GM18499 (cell line): ENCODE results near the gene FXYD3.
"Not testable (repeated sequence)": the region's sequence is repeated elsewhere in the genome, so short reads cannot be mapped to it uniquely, and the experiment has no call there.

ENCODE experiments used
- ATAC-seq: cut with Tn5 transposase; IDR thresholded peaks from one replicate; pipeline ENCODE4 v1.9.1; 2021; ENCODE audit warnings: moderate number of reproducible peaks; ENCODE audit not compliant: insufficient read depth, unreplicated experiment

Gene FXYD3

GRCh38 chr19:35140207-35140961 is 24.8 kb downstream of the FXYD3 start:
- ATAC-seq: no peak

DNA sequence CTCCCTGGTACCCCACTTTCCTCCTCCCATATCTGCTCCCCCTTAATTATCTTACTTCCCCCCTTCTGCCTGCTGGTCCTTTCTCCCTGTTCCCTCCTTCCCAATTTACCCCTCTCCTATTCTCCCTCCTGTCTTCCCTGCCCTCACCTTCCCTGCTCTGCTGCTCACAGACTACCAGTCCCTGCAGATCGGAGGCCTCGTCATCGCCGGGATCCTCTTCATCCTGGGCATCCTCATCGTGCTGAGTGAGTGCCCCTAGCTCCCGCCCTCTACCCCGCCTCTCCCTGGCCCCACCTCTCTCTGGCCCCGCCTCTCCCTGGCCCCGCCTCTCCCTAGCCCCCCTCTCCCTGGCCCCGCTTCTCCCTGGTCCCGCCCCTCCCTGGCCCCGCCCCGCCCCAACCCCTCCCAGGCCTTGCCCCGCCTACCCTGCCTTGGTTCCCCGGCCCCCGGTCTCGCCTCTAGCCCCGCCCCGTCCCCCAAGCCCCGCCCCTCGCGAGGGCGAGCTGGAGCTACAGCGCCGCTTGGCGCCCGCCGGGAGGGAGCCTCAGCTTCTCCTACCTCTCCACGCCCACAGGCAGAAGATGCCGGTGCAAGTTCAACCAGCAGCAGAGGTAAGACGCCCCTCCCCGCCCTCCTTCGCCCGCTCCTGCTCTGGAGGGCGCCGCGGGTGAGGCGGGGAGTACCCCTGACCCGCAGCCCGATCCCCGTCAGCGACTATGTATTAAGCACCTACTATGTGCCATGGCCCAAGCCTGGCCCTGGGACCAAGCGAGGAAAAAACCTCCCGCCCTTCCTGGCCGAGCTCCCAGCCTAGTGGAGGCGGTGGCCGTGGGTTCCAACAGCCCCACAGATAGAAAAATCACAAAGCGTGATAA is 25.6 kb downstream of the FXYD3 start:
- no peak for ATAC-seq

DNA sequence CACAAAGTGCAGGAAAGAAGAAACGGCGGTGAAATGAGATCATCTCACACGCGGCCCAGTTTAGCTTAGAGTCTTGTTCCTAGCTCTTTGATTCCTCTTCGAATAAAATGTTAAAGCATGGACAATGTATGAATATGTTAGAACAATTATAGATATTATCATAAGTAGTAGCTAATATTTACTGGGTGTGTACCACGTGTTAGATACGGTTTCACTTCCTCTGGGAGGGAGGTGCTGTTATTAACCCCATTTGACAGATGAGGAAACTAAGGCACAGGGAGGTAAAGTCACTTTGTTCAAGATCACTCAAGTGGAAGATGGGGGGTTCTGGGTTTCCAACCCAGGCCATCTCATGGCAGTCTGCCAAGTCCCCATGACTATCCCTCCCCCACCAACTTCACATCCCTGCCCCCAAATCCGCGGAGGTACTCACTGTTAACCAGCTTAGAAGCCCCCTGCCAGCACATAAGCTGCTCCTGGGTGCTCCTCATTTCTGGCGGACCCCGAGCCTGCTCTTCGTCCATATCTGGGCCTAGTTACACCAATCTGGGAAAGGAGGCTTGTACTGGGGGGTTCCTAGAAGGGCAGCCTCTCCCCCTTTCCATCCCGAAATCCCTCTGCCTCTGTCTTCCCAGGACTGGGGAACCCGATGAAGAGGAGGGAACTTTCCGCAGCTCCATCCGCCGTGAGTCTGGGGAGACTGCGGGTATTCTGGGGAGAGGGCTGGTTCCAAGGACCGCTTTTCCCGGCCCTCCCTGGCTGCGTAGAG is 26.4 kb downstream of the FXYD3 start:
- no peak for ATAC-seq

- ATAC-seq: no peak
Measured at GRCh38 chr19:35142606-35143230, 27.1 kb downstream of the FXYD3 start.

- ATAC-seq: no peak
Measured at GRCh38 chr19:35143231-35143715, 27.6 kb downstream of the FXYD3 start, which contains the start of gene FXYD7. Gene FXYD7 (plus strand): TSS chr19:35143255. CDS start chr19:35143334, 79 bp downstream.

DNA sequence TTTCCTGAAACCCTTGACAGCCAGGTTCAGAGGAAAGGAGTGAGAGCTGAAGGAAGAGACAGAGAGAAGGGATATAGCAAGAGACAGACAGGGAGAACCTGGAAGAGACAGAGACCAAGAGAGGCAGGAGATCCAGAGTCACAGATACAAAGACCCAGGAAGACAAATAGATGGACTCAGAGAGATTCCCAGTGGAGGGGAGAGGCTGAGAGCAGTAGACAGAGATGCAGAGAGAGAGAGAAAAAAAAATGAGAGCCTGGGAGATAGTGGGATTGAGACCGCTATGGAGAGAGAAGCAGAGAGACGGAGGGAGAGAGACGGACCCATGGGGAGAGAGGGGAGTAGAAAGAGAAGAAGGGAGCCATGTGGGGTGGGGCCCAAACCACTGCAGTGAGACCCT is 28.2 kb downstream of the FXYD3 start:
- ATAC-seq: no peak

DNA sequence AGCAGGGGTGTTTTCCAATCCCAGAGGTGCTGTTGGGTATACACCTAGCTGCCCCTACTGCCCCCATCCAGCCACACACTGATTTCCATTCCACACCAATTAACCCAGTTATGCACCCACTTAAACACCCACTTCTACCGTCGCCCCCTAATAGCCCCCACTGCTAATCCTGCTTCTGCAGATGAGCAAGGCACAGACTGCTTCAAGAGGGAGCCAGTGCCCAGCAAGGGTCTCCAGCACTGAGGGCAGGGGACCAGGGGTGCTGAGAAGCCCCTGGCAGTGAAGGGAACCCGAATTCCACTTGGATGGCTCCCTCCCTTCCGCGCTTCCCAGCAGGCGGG is 28.6 kb downstream of the FXYD3 start:
- ATAC-seq: no peak

GRCh38 chr19:35144600-35145436 is 29.2 kb downstream of the FXYD3 start:
- ATAC-seq: no peak

DNA sequence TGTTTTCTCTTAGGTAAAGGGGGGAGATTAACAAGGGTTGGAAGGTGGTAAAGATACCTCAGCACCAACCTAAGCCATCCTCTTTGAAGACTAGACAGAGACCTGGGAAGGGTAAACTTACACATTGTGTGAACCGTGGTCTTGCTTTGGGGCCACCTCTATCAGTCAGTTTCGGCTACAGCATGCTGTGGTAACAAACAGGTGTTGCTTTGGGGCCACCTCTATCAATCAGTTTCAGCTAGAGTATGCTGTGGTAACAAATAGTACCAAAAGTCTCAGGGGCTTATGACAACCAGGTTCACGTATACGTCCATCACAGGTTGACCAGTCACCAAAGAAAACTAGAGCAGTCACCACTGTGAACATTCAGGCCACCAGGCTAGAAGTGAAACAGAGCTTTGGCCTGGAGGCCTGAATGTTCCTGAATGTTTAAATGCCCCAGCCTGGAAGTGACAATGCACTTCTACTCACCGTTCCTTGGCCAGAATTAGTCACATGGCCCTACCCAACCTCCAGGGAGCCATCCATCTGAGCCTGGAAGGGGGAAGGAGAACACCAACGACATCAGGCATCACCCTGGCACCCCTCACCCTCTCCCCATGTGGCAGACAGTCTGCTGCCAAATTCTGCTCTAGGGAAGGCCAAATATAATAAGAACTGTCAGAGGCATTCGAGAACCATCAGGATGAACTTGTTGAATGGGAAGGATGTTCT is 31.3 kb downstream of the FXYD3 start:
- ATAC-seq: no peak

- no peak for ATAC-seq
Measured at GRCh38 chr19:35149463-35149862, 33.8 kb downstream of the FXYD3 start.

- no peak for ATAC-seq
Measured at GRCh38 chr19:35150445-35150844, 34.8 kb downstream of the FXYD3 start.

DNA sequence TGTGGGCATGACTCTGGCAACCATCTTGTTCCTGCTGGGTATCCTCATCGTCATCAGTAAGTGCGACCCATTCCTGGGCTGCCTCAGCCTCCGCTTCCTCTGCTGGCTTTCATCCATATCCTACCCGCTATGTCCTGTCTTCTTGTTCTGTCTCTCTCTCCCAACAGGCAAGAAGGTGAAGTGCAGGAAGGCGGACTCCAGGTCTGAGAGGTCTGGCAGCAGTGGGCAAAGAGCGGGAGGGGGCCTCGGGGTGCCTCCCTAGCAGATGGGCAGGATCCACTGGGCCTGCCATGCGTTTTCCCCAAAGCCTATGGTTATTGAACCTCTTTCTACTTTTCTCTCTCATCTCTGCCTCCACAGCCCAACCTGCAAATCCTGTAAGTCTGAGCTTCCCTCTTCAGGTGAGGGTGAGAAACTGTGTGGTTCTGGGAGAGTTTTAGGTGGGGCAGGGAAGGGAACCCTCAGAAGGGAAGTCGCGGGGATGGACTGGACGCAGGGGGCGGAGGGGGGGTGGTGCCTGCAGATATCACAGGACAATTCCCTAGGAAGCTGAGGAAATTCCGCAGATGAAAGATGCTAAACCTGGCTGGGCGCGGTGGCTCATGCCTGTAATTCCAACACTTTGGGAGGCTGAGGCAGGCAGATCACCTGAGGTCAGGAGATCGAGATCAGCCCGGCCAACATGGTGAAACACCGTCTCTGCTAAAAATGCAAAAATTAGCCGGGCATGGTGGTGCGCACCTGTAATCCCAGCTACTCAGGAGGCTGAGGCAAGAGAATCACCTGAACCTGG is 35.8 kb downstream of the FXYD3 start:
- no peak for ATAC-seq

DNA sequence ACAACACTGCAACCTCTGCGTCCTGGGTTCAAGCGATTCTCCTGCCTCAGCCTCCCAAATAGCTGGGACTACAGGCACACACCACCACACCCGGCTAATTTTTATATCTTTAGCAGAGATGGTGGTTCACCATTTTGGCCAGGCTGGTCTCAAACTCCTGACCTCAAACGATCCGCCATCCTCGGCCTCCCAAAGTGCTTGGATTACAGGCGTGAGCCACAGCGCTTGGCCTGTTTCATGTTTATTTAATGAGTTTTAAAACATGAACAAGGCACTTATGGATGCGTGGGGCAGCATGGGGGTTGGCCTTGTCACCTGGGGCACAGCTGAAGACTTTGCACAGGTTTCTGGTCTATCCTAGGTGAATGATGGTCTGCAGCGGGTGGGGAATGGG is 37.5 kb downstream of the FXYD3 start:
- ATAC-seq: not testable (repeated sequence)

- ATAC-seq: no peak
Measured at GRCh38 chr19:35153701-35154524, 38.3 kb downstream of the FXYD3 start.

DNA sequence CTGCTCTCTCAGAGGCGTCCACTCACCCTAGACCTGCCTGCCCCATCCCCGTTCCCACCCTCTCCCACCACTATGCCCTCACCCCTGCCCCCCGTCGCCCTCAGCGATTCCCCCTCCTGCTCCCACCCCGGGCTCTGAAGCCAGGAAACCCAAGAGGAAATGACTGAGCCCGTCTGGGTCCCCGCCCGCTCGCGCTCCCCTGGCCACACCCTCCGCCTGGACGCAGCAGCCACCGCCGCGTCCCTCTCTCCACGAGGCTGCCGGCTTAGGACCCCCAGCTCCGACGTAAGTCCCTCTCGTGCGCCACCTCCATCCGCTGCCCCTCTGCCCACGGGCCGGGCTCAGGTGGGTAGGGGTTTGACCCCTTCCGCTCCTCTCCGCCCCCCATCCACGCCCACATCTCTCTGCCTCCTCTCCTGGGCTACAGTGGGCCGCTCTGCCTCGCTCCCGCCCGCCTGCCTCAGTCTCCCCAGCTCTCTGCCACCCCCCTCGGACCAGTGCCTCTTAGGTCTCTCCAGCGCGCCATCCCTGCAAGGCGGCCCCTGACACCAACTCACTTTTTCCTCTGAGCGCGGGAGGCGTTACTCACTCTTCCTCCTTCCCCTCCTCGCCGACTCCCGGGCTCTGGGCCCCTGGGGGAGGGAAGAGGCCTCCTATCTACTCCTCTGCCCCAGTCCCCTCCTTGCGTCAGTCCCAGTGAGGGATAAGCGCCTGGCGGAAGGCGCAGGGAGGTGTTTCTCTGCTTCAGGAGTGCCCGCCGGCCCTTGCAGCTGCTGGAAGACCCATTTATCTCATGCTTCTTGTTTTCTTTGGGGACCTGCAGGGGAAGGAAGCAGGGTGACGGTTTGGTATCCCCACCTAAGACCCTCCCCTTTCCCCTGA is 39.1 kb downstream of the FXYD3 start, which contains the start of gene FXYD5:
Gene FXYD5 (plus strand): TSS at position 211 of the 882 bp plus-strand sequence. CDS start 816 bp downstream, outside the sequence.
- no peak for ATAC-seq

- ATAC-seq: no peak
Measured at GRCh38 chr19:35155441-35155840, 39.8 kb downstream of the FXYD3 start.
